Peyer's patch (tissue), 4 donors: ENCODE data around the gene IL17C.

Source experiments
- CTCF ChIP-seq, 6 experiments: fragments of 450-650 bp in 4 of 6; fragments of 200-600 bp in 2 of 6; sonication (generic) in 1 of 6; IDR thresholded peaks; one replicate each; pipeline ENCODE4 v1.5.1; 2017 to 2019; ENCODE audit warnings: antibody characterized with exemption in 6 of 6, mild to moderate bottlenecking in 3 of 6, moderate library complexity in 1 of 6
- POLR2A ChIP-seq, 2 donors: fragments of 450-650 bp; IDR thresholded peaks; one replicate each; pipeline ENCODE4 v1.5.1; 2017; ENCODE audit warnings: antibody characterized with exemption in 2 of 2, mild to moderate bottlenecking in 2 of 2, moderate library complexity in 2 of 2

GRCh38 chr16:88591577-88592021 is 46.8 kb upstream of the IL17C start:
- TF ChIP-seq CTCF (IDR thresholded peaks at IDR 0.05) = no peak
- no peak for TF ChIP-seq POLR2A (IDR thresholded peaks at IDR 0.05)
